KOPT-K1 (cell line): ENCODE results near the gene FAM98C.

ENCODE experiments used
- H3K27ac ChIP-seq: fragments of 200-600 bp; sonication (generic); 2 replicates; pipeline ENCODE4 v1.5.1; 2016; ENCODE audit warnings: antibody characterized with exemption, mild to moderate bottlenecking, low read depth, low read length; ENCODE audit not compliant: poor library complexity, severe bottlenecking
- H3K36me3 ChIP-seq: fragments of 200-600 bp; sonication (generic); 2 replicates; pipeline ENCODE4 v1.5.1; 2017; ENCODE audit warnings: antibody characterized with exemption, mild to moderate bottlenecking, low read length, moderate library complexity; ENCODE audit not compliant: insufficient read depth
- H3K9me3 ChIP-seq: fragments of 200-600 bp; sonication (generic); 2 replicates; pipeline ENCODE4 v1.5.1; 2017; ENCODE audit warnings: antibody characterized with exemption, low read length, mild to moderate bottlenecking; ENCODE audit not compliant: insufficient read depth, poor library complexity, severe bottlenecking

FAM98C gene

GRCh38 chr19:38443458-38443999 lies 40.6 kb downstream of the FAM98C start:
- no peaks in the 10 kb centered on the region for H3K9me3 ChIP-seq
- H3K36me3 ChIP-seq = no peaks in the 10 kb centered on the region
- no peak overlapping the region for H3K27ac ChIP-seq

- Histone ChIP-seq H3K36me3 (no peaks in the 10 kb centered on the region), H3K9me3 (no peaks in the 10 kb centered on the region), H3K27ac (no peak overlapping the region)
These were observed 41.1 kb downstream of the FAM98C start for GRCh38 chr19:38444026-38444425.

- no peaks in the 10 kb centered on the region for H3K9me3 ChIP-seq
- no peaks in the 10 kb centered on the region for H3K36me3 ChIP-seq
- no peak overlapping the region for H3K27ac ChIP-seq
These were observed 42.5 kb downstream of the FAM98C start for GRCh38 chr19:38445362-38445761.

- H3K27ac ChIP-seq = no peak overlapping the region
- H3K36me3 ChIP-seq = no peaks in the 10 kb centered on the region
- H3K9me3 ChIP-seq = no peaks in the 10 kb centered on the region
These were observed 45.3 kb downstream of the FAM98C start for GRCh38 chr19:38448225-38448624.

GRCh38 chr19:38449518-38449917 lies 46.6 kb downstream of the FAM98C start:
- H3K27ac ChIP-seq = no peak overlapping the region
- no peaks in the 10 kb centered on the region for H3K9me3 ChIP-seq
- no peaks in the 10 kb centered on the region for H3K36me3 ChIP-seq

GRCh38 chr19:38451036-38451435 lies 48.1 kb downstream of the FAM98C start:
- Histone ChIP-seq H3K9me3 (no peaks in the 10 kb centered on the region), H3K27ac (no peak overlapping the region), H3K36me3 (no peaks in the 10 kb centered on the region)

GRCh38 chr19:38451629-38452028 lies 48.7 kb downstream of the FAM98C start:
- no peaks in the 10 kb centered on the region for H3K9me3 ChIP-seq
- no peaks in the 10 kb centered on the region for H3K36me3 ChIP-seq
- H3K27ac ChIP-seq = no peak overlapping the region

- Histone ChIP-seq H3K9me3 (no peaks in the 10 kb centered on the region), H3K36me3 (no peaks in the 10 kb centered on the region), H3K27ac (no peak overlapping the region)
These were observed 49.8 kb downstream of the FAM98C start for GRCh38 chr19:38452430-38453366.

- Histone ChIP-seq H3K9me3 (no peaks in the 10 kb centered on the region), H3K36me3 (no peaks in the 10 kb centered on the region), H3K27ac (no peak overlapping the region)
These were observed 50.7 kb downstream of the FAM98C start for GRCh38 chr19:38453596-38453995.

GRCh38 chr19:38455031-38455430 lies 52.1 kb downstream of the FAM98C start:
- H3K9me3 ChIP-seq = no peaks in the 10 kb centered on the region
- no peaks in the 10 kb centered on the region for H3K36me3 ChIP-seq
- no peak overlapping the region for H3K27ac ChIP-seq

GRCh38 chr19:38457202-38457601 lies 54.3 kb downstream of the FAM98C start:
- H3K27ac ChIP-seq = no peak overlapping the region
- no peaks in the 10 kb centered on the region for H3K9me3 ChIP-seq
- H3K36me3 ChIP-seq = no peaks in the 10 kb centered on the region

GRCh38 chr19:38457690-38458405 lies 55.0 kb downstream of the FAM98C start:
- H3K36me3 ChIP-seq = no peaks in the 10 kb centered on the region
- H3K9me3 ChIP-seq = no peaks in the 10 kb centered on the region
- H3K27ac ChIP-seq = no peak overlapping the region
